HEK293 (cell line): ENCODE measurements around the gene EIPR1.

Source experiments
- CTCF ChIA-PET: fragments of 350-600 bp; formaldehyde crosslinking; extraction: SDS; loops from one replicate; lab custom pipeline; 2021; ENCODE audit warnings: antibody characterized with exemption; lab: Yijun Ruan, JAX
- POLR2A ChIA-PET: fragments of 300-600 bp; formaldehyde crosslinking; extraction: SDS; loops from one replicate; lab custom pipeline; 2020; ENCODE audit warnings: antibody characterized with exemption, inconsistent platforms; lab: Yijun Ruan, JAX
- H3K27ac ChIP-seq: fragments of 200-500 bp; sonication (Bioruptor generic); 2 replicates; pipeline ENCODE4 v1.5.1; 2014; ENCODE audit warnings: low read depth, low read length, control low read depth, inconsistent platforms; ENCODE audit errors: extremely low read depth
- H3K36me3 ChIP-seq, 2 experiments: fragments of 200-500 bp in 1 of 2; sonication (Bioruptor generic) in 1 of 2; 1 replicate in 1 of 2; 2 replicates in 1 of 2; pipeline ENCODE4 v1.5.1; 2014 to 2017; ENCODE audit warnings: inconsistent platforms in 2 of 2, low read length in 2 of 2; ENCODE audit not compliant: control insufficient read depth in 2 of 2, insufficient read depth in 1 of 2
- H3K4me1 ChIP-seq: fragments of 200-500 bp; sonication (Bioruptor generic); 2 replicates; pipeline ENCODE4 v1.5.1; 2014; ENCODE audit warnings: mild to moderate bottlenecking, low read length, inconsistent platforms; ENCODE audit not compliant: control insufficient read depth, insufficient read depth
- H3K4me3 ChIP-seq: 2 replicates; pipeline ENCODE4 v1.5.1; 2011; ENCODE audit warnings: low read depth, mild to moderate bottlenecking, control low read depth, low read length, moderate library complexity
- H3K9me3 ChIP-seq: fragments of 200-500 bp; sonication (Bioruptor generic); 2 replicates; pipeline ENCODE4 v1.5.1; 2014; ENCODE audit warnings: low read depth, low read length, inconsistent platforms; ENCODE audit not compliant: control insufficient read depth, insufficient read depth
- FEZF1 ChIP-seq: fragments of 450-650 bp; formaldehyde crosslinking; IDR thresholded peaks from 2 replicates; pipeline ENCODE4 v1.5.1; 2016; ENCODE audit warnings: missing biosample characterization, missing genetic modification characterization
- GLIS1 ChIP-seq: fragments of 450-650 bp; formaldehyde crosslinking; IDR thresholded peaks from 2 replicates; pipeline ENCODE4 v1.5.1; 2016; ENCODE audit warnings: missing biosample characterization, missing genetic modification characterization
- RBAK ChIP-seq: fragments of 450-650 bp; formaldehyde crosslinking; IDR thresholded peaks from 2 replicates; pipeline ENCODE4 v1.5.1; 2016; ENCODE audit warnings: missing biosample characterization, missing genetic modification characterization
- ZBTB11 ChIP-seq: fragments of 450-650 bp; formaldehyde crosslinking; conservative IDR thresholded peaks from 2 replicates; pipeline ENCODE4 v1.5.1; 2016; ENCODE audit warnings: low read depth, missing biosample characterization, missing genetic modification characterization
- ZBTB6 ChIP-seq: fragments of 450-650 bp; formaldehyde crosslinking; IDR thresholded peaks from 2 replicates; pipeline ENCODE4 v1.5.1; 2017; ENCODE audit warnings: missing biosample characterization, missing genetic modification characterization
- ZNF146 ChIP-seq: fragments of 450-650 bp; formaldehyde crosslinking; IDR thresholded peaks from 2 replicates; pipeline ENCODE4 v1.5.1; 2016; ENCODE audit warnings: missing biosample characterization, missing genetic modification characterization
- ZNF175 ChIP-seq: fragments of 450-650 bp; formaldehyde crosslinking; IDR thresholded peaks from 2 replicates; pipeline ENCODE4 v1.5.1; 2016; ENCODE audit warnings: missing biosample characterization, missing genetic modification characterization
- ZNF391 ChIP-seq: fragments of 450-650 bp; formaldehyde crosslinking; IDR thresholded peaks from 2 replicates; pipeline ENCODE4 v1.5.1; 2016; ENCODE audit warnings: low read depth, missing biosample characterization, missing genetic modification characterization, borderline replicate concordance
- ZNF416 ChIP-seq: fragments of 450-650 bp; formaldehyde crosslinking; IDR thresholded peaks from 2 replicates; pipeline ENCODE4 v1.5.1; 2016; ENCODE audit warnings: missing biosample characterization, missing genetic modification characterization
- ZNF501 ChIP-seq: fragments of 450-650 bp; formaldehyde crosslinking; IDR thresholded peaks from 2 replicates; pipeline ENCODE4 v1.5.1; 2016; ENCODE audit warnings: missing biosample characterization, missing genetic modification characterization
- ZNF544 ChIP-seq: fragments of 450-650 bp; formaldehyde crosslinking; IDR thresholded peaks from 2 replicates; pipeline ENCODE4 v1.5.0; 2017; ENCODE audit warnings: missing biosample characterization, missing genetic modification characterization
- ZNF549 ChIP-seq: fragments of 450-650 bp; IDR thresholded peaks from 2 replicates; pipeline ENCODE4 v1.5.1; 2018; ENCODE audit warnings: missing biosample characterization, missing genetic modification characterization, mild to moderate bottlenecking, inconsistent platforms, moderate library complexity
- ZNF658 ChIP-seq: fragments of 450-650 bp; formaldehyde crosslinking; IDR thresholded peaks from 2 replicates; pipeline ENCODE4; 2016; ENCODE audit warnings: missing biosample characterization, missing genetic modification characterization
- ZNF704 ChIP-seq: fragments of 450-650 bp; formaldehyde crosslinking; IDR thresholded peaks from 2 replicates; pipeline ENCODE4 v1.5.1; 2016; ENCODE audit warnings: missing biosample characterization, missing genetic modification characterization
- ZNF785 ChIP-seq: fragments of 450-650 bp; formaldehyde crosslinking; IDR thresholded peaks from 2 replicates; pipeline ENCODE4 v1.5.1; 2016; ENCODE audit warnings: missing biosample characterization, missing genetic modification characterization
- ZNF843 ChIP-seq: fragments of 450-650 bp; formaldehyde crosslinking; IDR thresholded peaks from 2 replicates; pipeline ENCODE4 v1.5.1; 2016; ENCODE audit warnings: missing biosample characterization, missing genetic modification characterization

Gene EIPR1

DNA sequence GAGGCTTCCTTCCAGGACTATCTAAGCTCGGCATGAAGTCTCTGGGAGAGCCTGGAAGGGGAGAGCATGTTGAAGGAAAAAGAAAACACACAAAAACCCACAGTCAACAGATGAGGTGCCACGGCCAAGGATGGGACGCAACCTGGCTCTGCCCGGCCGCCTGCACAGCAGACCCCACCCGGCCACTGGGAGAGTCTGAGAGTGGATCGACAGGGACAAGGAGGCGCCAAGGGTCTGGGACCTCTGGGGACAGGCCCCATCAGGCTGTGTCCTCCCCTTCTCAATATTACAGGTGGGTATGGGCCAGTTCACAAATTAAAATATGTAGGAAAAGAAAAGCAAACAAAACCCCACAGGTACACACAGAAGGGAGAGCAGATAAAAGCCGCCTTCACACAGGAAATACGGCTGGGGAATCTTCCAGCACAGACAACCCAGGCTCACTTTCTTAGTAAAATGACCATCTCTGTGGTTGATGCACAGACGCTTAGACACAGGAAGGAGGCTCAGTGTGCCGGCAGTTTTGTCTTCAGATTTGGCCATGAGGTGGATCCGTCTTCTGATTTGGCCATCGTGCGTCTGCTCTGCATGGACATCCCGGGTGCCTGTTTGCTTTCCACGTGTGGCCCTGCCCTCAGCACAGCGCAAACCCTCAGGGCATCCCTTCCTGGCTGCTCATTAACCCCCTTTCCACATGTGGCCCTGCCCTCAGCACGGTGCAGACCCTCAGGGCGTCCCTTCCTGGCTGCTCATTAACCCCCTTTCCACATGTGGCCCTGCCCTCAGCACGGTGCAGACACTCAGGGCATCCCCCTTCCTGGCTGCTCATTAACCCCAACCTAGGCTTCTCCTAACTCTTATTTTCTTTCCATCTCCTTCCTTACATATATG lies 138.4 kb downstream of the EIPR1 start:
- ChIA-PET POLR2A (no interaction called here), CTCF (interaction anchor here (0.6 kb wide), 1 partner anchor 34 kb away, joined by 3 read pairs; no protein-coding TSS in a partner anchor)

DNA sequence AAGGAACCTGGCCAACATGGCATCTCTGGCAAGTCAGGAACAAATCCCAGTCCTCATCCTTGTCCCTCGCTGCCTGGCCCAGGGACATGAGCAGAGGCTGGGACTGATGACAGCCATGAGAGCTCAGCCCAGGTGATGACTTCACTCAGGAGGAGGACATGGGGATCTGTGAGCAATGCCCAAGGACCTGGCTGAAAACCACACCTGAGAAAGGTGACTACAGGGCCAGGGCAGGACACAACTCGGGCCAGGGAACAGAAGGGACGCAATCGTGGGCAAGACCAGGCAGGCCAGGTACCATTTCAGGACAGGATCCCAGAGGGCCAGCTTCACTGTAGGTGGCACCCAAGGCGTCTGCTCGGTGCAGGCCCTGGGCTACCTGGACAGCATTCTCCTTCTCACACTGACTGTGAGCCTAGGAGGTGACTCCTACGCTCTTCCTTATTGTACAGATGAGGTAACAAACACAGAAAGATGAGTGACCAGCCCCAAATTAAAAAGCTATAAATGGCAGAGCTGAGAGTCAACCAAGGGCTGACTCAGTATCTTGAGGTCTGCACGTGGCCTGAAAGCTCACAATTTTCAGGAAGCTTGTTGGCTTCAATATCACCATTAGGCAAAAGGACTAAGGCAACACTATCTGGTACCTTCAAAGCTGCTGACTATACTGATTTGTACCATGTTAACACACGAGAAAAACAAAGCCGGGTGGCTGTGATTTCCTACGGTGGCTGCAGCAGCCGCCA lies 141.1 kb downstream of the EIPR1 start:
- POLR2A ChIA-PET: no interaction called here
- peaks cover 0 to 4% of the 10 kb centered on the region in 2 experiments; a peak in 1 of 3 replicates for H3K36me3 ChIP-seq
- no peak for TF ChIP-seq ZNF785 (tag by site-specific recombination)
- TF ChIP-seq ZNF391 (tag by site-specific recombination): no peak
- TF ChIP-seq FEZF1 (tag by site-specific recombination): no peak
- TF ChIP-seq ZNF146 (tag by site-specific recombination): no peak
- no peak for TF ChIP-seq ZNF175 (tag by site-specific recombination)
- TF ChIP-seq GLIS1 (tag by site-specific recombination): no peak
- TF ChIP-seq ZNF544 (tag by site-specific recombination): no peak
- TF ChIP-seq, all 188 proteins: peak for 0
- H3K27ac ChIP-seq: no peak overlapping the region
- H3K9me3 ChIP-seq: no peaks in the 10 kb centered on the region
- CTCF ChIA-PET: interaction anchor here (0.6 to 1.1 kb wide), 4 partner anchors 26 to 1210 kb away, joined by 3 to 4 read pairs (median 3); no protein-coding TSS in a partner anchor
- H3K4me1 ChIP-seq: no peaks in the 10 kb centered on the region
- no peak overlapping the region for H3K4me3 ChIP-seq

More for the DNA sequence above, 138.4 kb downstream of the EIPR1 start:
- Histone ChIP-seq H3K36me3 (no peaks in the 10 kb centered on the region; a peak in 1 of 3 replicates), H3K9me3 (no peaks in the 10 kb centered on the region), H3K4me1 (no peaks in the 10 kb centered on the region), H3K4me3 (no peak overlapping the region), H3K27ac (no peak overlapping the region)
- TF ChIP-seq ZNF704 (tag by site-specific recombination) (no peak), ZNF146 (tag by site-specific recombination) (no peak), ZNF501 (tag by site-specific recombination) (no peak), ZNF658 (tag by site-specific recombination) (no peak), ZNF416 (tag by site-specific recombination) (no peak), ZNF549 (tag by site-specific recombination) (no peak), RBAK (tag by site-specific recombination) (no peak), ZBTB11 (tag by site-specific recombination) (no peak), ZNF843 (tag by site-specific recombination) (no peak), ZBTB6 (tag by site-specific recombination) (no peak)
